ENCODE data around the gene CHRDL1.
"Not testable (repeated sequence)": the region's sequence is repeated elsewhere in the genome, so short reads cannot be mapped to it uniquely, and the experiment has no call there.

The CHRDL1 gene

GRCh38 chrX:110795645-110796406 lies at the start of gene CHRDL1:
Gene CHRDL1, minus strand, starts transcription at chrX:110795817. Its CDS starts 3,636 bp downstream, at chrX:110792181.
- peak; percentile 37 for DNase-seq

- DNase-seq: no peak
These were observed 41.4 kb upstream of the CHRDL1 start for GRCh38 chrX:110836982-110837381.

GRCh38 chrX:110836451-110836850 lies 40.8 kb upstream of the CHRDL1 start:
- no peak for DNase-seq

GRCh38 chrX:110836001-110836400 lies 40.4 kb upstream of the CHRDL1 start:
- DNase-seq: no peak

GRCh38 chrX:110825972-110826371 lies 30.4 kb upstream of the CHRDL1 start:
- DNase-seq: no peak

- DNase-seq: not testable (repeated sequence)
These were observed 20.9 kb upstream of the CHRDL1 start for GRCh38 chrX:110816543-110816942.

GRCh38 chrX:110806145-110806544 lies 10.5 kb upstream of the CHRDL1 start:
- DNase-seq: no peak

- no peak for DNase-seq
These were observed 9.7 kb upstream of the CHRDL1 start for GRCh38 chrX:110805303-110805702.

GRCh38 chrX:110804446-110804845 lies 8.8 kb upstream of the CHRDL1 start:
- no peak for DNase-seq

GRCh38 chrX:110803506-110803905 lies 7.9 kb upstream of the CHRDL1 start:
- no peak for DNase-seq

- DNase-seq: no peak
These were observed 735 bp upstream of the CHRDL1 start for GRCh38 chrX:110796407-110796697.

GRCh38 chrX:110794601-110795000 lies 1.0 kb downstream of the CHRDL1 start:
- DNase-seq: no peak

- no peak for DNase-seq
These were observed 4.5 kb downstream of the CHRDL1 start for GRCh38 chrX:110791071-110791470.

- no peak for DNase-seq
These were observed 9.1 kb downstream of the CHRDL1 start for GRCh38 chrX:110786486-110786885.

- DNase-seq: no peak
These were observed 35.8 kb downstream of the CHRDL1 start for GRCh38 chrX:110759785-110760184.

GRCh38 chrX:110758781-110759422 lies 36.7 kb downstream of the CHRDL1 start:
- DNase-seq: no peak

GRCh38 chrX:110755611-110756010 lies 40.0 kb downstream of the CHRDL1 start:
- no peak for DNase-seq

GRCh38 chrX:110755061-110755460 lies 40.6 kb downstream of the CHRDL1 start:
- no peak for DNase-seq

- DNase-seq: no peak
These were observed 45.0 kb downstream of the CHRDL1 start for GRCh38 chrX:110750526-110751189.

- no peak for DNase-seq
These were observed 47.3 kb downstream of the CHRDL1 start for GRCh38 chrX:110748256-110748806.

GRCh38 chrX:110746014-110746413 lies 49.6 kb downstream of the CHRDL1 start:
- no peak for DNase-seq

GRCh38 chrX:110745288-110745687 lies 50.3 kb downstream of the CHRDL1 start:
- no peak for DNase-seq

- no peak for DNase-seq
These were observed 51.8 kb downstream of the CHRDL1 start for GRCh38 chrX:110743679-110744340.
